ENCODE results near the gene REXO2.

DNA sequence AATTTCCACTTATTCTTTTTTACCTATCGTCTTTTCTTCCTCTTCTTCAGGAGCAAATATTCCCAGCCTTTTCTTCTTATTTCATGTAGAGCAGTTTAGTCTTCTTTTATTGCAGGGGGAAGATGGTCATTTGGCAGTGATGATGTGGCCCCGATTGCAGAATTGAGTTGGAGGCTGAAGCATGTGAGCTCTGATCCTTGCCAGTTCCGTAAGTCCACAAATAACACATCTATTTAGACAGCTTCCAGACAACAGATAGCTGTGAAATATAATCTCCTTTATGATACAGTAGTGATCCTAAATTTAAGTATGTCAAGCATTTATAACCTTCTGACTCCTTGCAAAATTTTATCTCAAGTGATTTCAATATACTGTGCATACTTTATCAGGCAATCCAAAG, 27.5 kb downstream of the REXO2 start:
- TF ChIP-seq ZNF513 (CRISPR knock-in tag; conservative IDR thresholded peaks at IDR 0.05) = no peak
- no peak for TF ChIP-seq FOSL1 (CRISPR knock-in tag; IDR thresholded peaks at IDR 0.05; ENCODE audit: borderline replicate concordance)
- TF ChIP-seq, protein P1, sequence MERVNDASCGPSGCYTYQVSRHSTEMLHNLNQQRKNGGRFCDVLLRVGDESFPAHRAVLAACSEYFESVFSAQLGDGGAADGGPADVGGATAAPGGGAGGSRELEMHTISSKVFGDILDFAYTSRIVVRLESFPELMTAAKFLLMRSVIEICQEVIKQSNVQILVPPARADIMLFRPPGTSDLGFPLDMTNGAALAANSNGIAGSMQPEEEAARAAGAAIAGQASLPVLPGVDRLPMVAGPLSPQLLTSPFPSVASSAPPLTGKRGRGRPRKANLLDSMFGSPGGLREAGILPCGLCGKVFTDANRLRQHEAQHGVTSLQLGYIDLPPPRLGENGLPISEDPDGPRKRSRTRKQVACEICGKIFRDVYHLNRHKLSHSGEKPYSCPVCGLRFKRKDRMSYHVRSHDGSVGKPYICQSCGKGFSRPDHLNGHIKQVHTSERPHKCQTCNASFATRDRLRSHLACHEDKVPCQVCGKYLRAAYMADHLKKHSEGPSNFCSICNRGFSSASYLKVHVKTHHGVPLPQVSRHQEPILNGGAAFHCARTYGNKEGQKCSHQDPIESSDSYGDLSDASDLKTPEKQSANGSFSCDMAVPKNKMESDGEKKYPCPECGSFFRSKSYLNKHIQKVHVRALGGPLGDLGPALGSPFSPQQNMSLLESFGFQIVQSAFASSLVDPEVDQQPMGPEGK (CRISPR knock-in tag; IDR thresholded peaks at IDR 0.05) = no peak
- no peak for TF ChIP-seq ZNF274 (CRISPR knock-in tag; IDR thresholded peaks at IDR 0.05)
- TF ChIP-seq, protein P2, sequence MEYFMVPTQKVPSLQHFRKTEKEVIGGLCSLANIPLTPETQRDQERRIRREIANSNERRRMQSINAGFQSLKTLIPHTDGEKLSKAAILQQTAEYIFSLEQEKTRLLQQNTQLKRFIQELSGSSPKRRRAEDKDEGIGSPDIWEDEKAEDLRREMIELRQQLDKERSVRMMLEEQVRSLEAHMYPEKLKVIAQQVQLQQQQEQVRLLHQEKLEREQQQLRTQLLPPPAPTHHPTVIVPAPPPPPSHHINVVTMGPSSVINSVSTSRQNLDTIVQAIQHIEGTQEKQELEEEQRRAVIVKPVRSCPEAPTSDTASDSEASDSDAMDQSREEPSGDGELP (IDR thresholded peaks at IDR 0.05; ENCODE audit: borderline replicate concordance, low read depth) = no peak
- TF ChIP-seq RAD21 (CRISPR knock-in tag; IDR thresholded peaks at IDR 0.05) = no peak
- TF ChIP-seq HMG20B (CRISPR knock-in tag; conservative IDR thresholded peaks at IDR 0.05) = no peak
- no peak for TF ChIP-seq NR2F1 (CRISPR knock-in tag; IDR thresholded peaks at IDR 0.05)
- TF ChIP-seq ZNF543 (CRISPR knock-in tag; IDR thresholded peaks at IDR 0.05) = no peak
- TF ChIP-seq PRPF4 (IDR thresholded peaks at IDR 0.05; ENCODE audit: low read depth, low read length, poor library complexity, severe bottlenecking) = no peak
- no peak for TF ChIP-seq CTCF (CRISPR knock-in tag; IDR thresholded peaks at IDR 0.05)

Measured in HepG2 (cell line).